A673 (cell line): ENCODE results near the gene MRPL48.

Experiments used
- EZH2 ChIP-seq: fragments of 200-600 bp; sonication (generic); IDR thresholded peaks from 2 replicates; pipeline ENCODE4 v1.6.1; 2017; ENCODE audit warnings: borderline replicate concordance, low read depth, mild to moderate bottlenecking, mixed read lengths, antibody characterized with exemption, low read length; ENCODE audit not compliant: poor library complexity, severe bottlenecking
- TF ChIP-seq, protein P1 (sequence below): fragments of 300-800, 200-600 bp; sonication (generic); conservative IDR thresholded peaks from 2 replicates; pipeline ENCODE4 v1.5.1; 2017; ENCODE audit warnings: low read depth, mild to moderate bottlenecking, antibody characterized with exemption, low read length, moderate library complexity, mixed read lengths

- TF ChIP-seq, protein P1, sequence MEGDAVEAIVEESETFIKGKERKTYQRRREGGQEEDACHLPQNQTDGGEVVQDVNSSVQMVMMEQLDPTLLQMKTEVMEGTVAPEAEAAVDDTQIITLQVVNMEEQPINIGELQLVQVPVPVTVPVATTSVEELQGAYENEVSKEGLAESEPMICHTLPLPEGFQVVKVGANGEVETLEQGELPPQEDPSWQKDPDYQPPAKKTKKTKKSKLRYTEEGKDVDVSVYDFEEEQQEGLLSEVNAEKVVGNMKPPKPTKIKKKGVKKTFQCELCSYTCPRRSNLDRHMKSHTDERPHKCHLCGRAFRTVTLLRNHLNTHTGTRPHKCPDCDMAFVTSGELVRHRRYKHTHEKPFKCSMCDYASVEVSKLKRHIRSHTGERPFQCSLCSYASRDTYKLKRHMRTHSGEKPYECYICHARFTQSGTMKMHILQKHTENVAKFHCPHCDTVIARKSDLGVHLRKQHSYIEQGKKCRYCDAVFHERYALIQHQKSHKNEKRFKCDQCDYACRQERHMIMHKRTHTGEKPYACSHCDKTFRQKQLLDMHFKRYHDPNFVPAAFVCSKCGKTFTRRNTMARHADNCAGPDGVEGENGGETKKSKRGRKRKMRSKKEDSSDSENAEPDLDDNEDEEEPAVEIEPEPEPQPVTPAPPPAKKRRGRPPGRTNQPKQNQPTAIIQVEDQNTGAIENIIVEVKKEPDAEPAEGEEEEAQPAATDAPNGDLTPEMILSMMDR, result no peak
- no peak for TF ChIP-seq EZH2
These were observed 32.0 kb upstream of the MRPL48 start for GRCh38 chr11:73755670-73756069.
